ENCODE data around the gene SFSWAP.
"Not testable (repeated sequence)": the region's sequence is repeated elsewhere in the genome, so short reads cannot be mapped to it uniquely, and the experiment has no call there.

The SFSWAP gene

DNA sequence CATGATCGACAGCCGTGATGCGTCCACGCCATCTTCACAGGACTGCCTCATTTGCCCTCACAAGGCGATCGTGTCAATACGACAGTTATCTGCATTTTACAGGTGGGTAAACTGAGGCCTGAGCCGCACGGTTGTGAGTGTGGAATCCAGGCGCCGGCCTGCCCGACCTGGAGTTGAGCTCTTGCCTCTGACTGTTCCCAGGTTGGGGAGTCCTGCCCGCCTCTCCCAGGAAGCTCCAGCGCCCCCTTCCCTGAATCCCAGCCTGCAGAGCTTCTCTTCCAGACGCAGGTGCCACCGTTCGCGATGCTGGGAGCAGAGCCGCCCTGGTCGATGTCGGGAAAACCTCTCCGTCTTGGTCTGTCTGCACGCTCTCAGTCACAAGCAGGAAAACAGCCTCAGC lies 31.1 kb upstream of the SFSWAP start:
- not testable (repeated sequence) for FAIRE-seq

- not testable (repeated sequence) for FAIRE-seq
These were observed 30.3 kb upstream of the SFSWAP start for GRCh38 chr12:131680392-131681256.

- FAIRE-seq: no peak
These were observed 29.7 kb upstream of the SFSWAP start for GRCh38 chr12:131681257-131681620.

GRCh38 chr12:131681746-131682509 lies 29.0 kb upstream of the SFSWAP start:
- not testable (repeated sequence) for FAIRE-seq

- no peak for FAIRE-seq
These were observed 28.4 kb upstream of the SFSWAP start for GRCh38 chr12:131682510-131682895.

- FAIRE-seq: no peak
These were observed 27.4 kb upstream of the SFSWAP start for GRCh38 chr12:131683266-131684014.

- no peak for FAIRE-seq
These were observed 26.7 kb upstream of the SFSWAP start for GRCh38 chr12:131684015-131684725.

DNA sequence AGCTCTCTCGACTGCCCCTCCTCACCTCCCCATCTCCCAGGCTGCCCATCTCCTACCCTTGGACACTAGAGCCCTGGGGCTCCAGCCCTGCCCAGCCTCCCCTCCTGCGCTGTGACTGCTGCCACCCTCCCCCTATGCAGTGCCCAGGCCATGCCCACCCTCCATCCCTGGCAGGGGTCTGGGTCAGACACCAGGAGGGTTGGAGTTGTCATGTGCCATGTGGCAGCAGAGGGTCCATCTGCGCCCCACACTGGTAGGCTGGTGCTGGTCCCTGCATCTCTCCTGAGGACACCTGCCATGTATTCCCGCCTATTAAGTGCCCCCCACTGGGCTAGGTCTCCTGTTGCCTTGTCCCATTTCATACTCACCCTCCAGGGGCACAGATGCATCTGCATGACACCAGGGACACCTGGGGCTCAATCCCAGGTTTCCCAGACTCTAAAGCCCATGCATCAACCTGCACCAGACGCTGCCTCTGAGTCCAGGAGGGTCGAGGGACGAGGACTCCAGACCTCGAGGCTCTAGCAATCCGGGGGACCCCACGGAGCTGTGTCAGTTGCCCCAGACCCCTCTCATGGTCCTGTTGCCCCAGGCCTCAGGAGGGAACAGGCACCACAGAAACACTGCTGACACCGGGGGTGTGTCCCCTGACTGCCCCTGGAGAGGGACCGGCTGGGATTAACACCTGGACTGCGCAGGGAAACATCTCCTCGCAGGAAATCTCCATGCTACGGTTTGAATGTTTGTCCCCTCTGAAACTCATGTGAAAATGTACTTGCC lies 23.4 kb upstream of the SFSWAP start:
- no peak for FAIRE-seq

GRCh38 chr12:131688131-131688844 lies 22.6 kb upstream of the SFSWAP start:
- no peak for FAIRE-seq

DNA sequence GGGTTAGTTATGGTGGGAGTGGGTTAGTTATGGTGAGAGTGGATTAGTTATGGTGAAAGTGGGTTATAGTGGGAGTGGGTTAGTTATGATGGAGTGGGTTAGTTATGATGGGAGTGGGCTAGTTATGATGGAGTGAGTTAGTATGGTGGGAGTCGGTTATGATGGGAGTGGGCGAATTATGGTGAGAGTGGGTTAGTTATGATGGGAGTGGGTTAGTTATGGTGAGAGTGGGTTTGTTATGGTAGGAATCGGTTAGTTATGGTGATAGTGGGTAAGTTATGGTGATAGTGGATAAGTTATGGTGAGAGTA lies 22.1 kb upstream of the SFSWAP start:
- FAIRE-seq: no peak

DNA sequence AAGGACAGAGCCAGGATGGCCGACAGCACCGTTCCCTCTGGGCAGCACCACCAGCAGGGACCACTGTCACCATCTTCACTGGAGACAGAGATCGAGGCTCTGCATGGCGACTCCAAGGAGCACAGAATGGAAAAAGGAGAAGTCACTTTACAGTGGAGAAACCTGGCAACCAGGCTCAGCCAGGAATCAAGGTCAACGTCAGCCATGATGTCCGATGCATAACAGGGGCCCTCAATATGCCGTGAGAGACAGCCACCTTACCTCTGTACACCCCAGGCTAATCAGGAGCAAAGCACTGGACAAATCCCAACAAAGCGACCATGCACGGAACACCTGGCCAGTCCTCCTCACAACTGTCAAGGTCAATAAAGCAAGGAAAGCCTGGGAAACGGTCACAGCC lies 20.6 kb upstream of the SFSWAP start:
- no peak for FAIRE-seq

DNA sequence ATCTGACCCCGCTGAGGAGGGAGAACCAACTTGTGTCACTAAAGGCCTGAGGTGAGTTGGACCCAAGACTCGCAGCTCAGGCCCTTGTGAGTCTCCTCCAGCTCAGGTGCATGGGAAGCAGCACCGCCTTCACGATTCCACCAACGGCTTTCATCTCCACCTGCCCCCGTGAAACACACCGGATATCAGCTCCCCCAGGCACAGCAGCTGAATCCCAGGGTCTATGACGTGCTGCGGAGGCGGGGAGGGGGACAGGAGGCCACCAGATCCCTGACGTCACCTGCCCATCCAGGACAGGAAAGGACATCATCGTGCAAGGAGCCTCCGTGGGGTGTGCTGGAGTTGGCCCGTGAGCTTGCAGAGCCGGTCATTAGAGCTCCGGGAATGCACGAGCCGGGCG lies 18.5 kb upstream of the SFSWAP start:
- FAIRE-seq: no peak

- no peak for FAIRE-seq
These were observed 17.7 kb upstream of the SFSWAP start for GRCh38 chr12:131693149-131693548.

DNA sequence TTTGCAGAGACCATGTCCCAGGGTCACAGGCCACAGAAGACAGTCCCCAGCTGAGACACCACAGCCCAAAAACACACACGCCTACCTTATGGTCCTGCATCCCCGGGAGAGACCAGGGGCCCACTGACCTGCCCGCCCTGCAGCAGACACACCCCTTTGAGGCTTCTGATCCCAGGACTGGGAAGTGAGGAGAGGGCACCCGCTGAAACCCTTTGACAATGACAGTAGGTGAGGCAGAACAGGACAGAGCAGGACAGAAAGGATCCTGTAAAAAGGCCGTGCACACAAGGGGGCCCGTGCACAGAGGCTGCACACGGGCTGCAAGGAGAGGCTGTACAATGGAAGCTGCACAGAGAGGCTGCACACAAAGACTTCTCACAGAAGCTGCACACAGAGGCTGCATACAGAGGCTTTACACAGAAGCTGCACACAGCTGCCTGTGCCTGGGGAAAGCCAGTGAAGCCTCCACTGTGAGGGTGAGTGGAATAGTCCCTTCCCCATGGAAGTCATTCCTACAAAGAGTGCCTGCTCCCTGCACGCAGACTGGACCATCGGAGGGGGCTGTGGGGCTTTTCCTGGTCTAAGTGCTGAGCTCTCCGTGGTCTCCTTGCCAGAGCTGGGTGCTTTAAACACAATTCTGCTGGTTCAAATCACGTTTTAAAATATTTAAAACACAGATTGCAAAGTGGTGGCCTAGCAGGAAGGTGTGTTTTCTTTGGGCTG lies 16.6 kb upstream of the SFSWAP start:
- no peak for FAIRE-seq

DNA sequence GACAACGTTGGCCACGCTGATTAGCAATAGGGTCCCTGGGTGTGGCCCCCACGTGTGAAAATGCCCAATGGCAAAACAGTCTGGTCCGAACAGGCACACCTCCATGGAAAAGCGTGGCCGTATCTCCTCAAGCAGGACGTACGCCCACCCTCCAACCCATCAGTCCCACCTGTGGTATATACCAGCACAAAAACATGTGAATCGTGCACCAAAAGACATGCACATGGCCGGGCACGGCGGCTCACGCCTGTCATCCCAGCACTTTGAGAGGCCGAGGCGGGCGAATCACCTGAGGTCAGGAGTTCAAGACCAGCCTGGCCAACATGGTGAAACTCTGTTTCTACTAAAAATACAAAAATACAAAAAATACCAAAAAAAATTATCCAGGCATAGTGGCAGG lies 14.9 kb upstream of the SFSWAP start:
- no peak for FAIRE-seq

- no peak for FAIRE-seq
These were observed 12.6 kb upstream of the SFSWAP start for GRCh38 chr12:131698286-131698685.

GRCh38 chr12:131699434-131699833 lies 11.5 kb upstream of the SFSWAP start:
- no peak for FAIRE-seq

GRCh38 chr12:131700271-131700670 lies 10.6 kb upstream of the SFSWAP start:
- no peak for FAIRE-seq

- FAIRE-seq: no peak
These were observed 9.0 kb upstream of the SFSWAP start for GRCh38 chr12:131701705-131702572.

DNA sequence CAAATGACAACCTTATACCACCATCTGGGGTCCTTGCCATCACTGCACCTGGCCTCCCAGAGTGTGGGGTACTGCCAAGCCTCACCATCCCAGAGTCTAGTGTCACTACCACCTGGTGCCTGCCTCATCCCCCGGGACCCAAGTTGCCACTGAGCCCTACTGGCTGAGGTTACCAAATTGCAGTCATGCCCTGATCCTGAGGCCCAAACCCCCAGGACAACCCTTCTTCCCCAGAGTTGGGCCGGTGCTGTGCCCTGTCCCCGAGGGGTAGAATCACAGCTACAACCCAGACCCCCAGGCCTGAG lies 8.4 kb upstream of the SFSWAP start:
- FAIRE-seq: no peak

Measured in A204.1 (cell line).